ENCODE data around the gene ZNF613.
"Not testable (repeated sequence)": the region's sequence is repeated elsewhere in the genome, so short reads cannot be mapped to it uniquely, and the experiment has no call there.

Gene ZNF613

GRCh38 chr19:51944798-51945552 is 17.7 kb downstream of the ZNF613 start:
- DNase-seq, result no peak

DNA sequence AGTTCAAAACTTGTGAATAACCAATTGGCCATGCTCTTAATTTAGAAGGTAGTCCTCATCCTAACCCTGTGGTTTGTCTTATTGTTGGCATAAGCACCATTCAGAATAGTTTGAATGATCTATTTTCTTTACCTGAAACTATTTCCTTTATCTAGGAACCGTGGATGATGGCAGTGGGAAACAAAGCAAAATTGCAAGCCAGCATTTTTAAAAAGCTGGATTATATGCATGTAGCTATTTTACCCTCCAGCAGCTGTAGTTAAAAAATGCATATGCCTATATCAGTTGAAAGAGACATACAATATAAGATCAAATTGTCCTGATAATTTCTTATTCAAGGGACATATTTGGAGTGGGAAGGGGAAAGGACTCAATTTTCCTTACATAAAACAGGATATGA is 19.3 kb downstream of the ZNF613 start:
- no peak for DNase-seq

GRCh38 chr19:51948975-51949374 is 21.7 kb downstream of the ZNF613 start:
- no peak for DNase-seq

GRCh38 chr19:51957846-51958245 is 30.6 kb downstream of the ZNF613 start:
- not testable (repeated sequence) for DNase-seq

DNA sequence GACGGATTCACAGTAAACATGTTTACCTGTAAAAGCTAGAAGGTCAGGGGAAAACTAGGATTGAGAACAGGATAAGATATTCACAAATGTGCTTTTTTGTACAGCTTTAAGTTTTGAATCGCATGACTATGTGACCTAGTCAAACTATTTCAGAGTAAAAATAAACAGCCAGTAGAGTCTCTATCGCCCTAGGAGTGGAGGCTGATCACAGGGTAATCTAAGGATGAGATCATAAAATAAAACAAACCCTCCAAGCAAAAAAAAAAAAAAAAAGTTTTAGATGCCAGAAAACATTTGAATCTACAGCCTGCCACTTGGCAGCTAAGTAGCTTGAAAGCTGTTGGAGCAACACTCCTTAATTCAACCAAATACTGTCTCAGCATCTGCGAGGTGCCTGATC is 32.5 kb downstream of the ZNF613 start:
- DNase-seq, result no peak

DNA sequence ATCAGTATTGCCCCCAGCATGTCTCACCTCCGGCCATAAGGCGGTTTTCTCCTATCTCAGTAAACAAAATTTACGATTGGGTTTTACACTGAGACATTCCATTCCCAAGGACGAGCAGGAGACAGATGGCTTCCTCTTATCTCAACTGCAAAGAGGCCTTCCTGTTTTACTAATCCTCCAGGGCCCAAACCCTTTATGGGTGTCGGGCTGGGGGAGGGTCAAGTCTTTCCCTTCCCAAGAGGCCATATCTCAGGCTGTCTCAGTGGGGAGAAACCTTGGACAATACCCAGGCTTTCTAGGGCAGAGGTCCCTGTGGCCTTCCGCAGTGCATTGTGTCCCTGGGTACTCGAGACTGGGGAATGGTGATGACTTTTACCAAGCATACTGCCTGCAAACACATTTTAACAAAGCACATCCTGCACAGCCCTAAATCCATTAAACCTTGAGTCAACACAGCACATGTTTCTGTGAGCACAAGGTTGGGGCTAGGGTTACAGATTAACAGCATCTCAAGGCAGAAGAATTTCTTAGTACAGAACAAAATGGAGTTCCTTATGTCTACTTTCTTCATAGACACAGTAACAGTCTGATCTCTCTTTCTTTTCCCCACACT is 33.5 kb downstream of the ZNF613 start:
- DNase-seq, result not testable (repeated sequence)

GRCh38 chr19:51965583-51965982 is 38.3 kb downstream of the ZNF613 start:
- DNase-seq, result no peak

DNA sequence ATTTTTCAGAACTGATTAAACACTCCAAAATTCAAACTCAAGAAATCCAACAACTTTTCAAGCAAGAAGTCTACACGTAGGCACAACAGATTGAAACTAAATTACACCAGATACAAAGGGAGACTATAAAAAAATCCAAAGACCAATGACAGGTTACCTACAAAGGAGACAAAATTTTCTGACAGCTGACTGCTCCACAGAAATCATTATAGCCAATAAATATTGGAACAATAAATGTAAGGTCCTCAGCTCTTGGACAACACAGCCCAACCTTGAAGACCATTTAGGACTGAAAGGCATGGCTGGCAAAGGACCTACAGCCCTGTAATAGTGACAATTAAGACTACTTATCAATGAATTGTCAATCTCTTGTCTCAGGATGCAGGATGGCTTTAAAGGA is 43.4 kb downstream of the ZNF613 start:
- no peak for DNase-seq

DNA sequence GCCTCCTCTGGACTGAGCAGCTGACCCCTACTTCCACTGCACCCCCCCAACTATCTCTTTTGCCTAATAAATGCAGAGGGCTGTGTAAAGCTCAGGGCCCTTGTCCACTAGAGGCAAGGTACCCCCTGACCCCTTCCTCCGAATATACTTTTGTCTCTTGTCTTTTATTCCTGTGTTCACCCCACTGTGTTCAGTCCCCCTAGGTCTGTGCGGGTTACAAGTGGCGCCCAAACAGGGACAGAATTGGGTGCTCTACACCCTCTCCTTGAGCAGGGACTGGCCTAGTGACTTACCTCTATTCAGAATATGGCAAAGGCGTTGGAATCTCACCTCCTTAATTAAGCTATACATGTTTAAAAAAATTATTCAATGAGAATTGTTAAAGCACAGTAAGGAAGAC is 44.4 kb downstream of the ZNF613 start:
- DNase-seq, result peak in 1 of 2 donors; percentile 24

GRCh38 chr19:51975787-51976186 is 48.5 kb downstream of the ZNF613 start:
- DNase-seq, result not testable (repeated sequence)

GRCh38 chr19:51976852-51977251 is 49.6 kb downstream of the ZNF613 start:
- DNase-seq, result no peak

DNA sequence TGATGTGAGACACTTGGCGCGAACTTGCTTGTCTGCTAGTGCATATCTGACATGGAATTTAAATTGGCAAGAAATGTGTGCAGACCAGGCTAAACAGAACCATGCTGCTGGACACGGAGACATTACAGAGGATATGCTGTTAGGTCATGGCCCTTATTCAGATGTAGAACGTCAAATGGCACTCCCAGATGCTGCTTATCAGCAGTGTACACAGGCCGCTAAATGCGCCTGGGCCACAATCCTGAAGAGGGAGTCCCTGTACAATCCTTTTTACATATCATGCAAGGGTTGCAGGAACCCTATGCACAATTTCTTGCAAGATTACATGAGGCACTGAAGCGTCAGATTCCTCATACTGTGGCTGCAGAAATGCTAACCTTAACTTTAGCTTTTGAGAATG is 50.1 kb downstream of the ZNF613 start:
- no peak for DNase-seq

GRCh38 chr19:51978882-51979281 is 51.6 kb downstream of the ZNF613 start:
- DNase-seq, result no peak

DNA sequence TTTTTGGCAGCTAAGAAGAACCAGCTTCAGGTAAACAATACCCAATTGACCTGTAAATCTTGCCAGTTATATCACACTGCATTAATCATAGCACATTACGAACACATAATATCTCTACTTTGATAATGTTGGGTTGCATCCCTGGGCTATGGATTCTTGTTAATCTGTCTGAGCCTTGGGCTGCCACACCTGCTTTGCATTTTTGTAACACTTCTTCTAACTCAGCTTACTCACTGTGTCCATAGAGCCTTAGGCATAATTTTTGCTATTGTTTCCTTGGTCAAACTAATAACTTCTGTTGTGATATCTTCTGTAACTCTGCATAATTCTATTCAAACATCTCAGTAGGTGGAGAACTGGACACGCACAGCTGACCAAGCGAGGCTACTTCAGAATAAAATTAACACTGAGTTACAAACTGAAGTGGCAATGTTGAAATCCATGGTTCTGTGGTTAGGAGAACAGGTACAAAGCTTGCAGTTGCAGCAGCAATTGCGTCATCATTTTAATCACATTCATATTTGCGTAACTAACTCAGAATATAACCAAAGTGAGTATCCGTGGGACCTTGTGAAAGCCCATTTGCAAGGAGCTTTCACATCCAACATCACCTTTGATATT is 53.0 kb downstream of the ZNF613 start:
- DNase-seq, result no peak

- not testable (repeated sequence) for DNase-seq
Observed at GRCh38 chr19:51980926-51981325, 53.7 kb downstream of the ZNF613 start.

DNA sequence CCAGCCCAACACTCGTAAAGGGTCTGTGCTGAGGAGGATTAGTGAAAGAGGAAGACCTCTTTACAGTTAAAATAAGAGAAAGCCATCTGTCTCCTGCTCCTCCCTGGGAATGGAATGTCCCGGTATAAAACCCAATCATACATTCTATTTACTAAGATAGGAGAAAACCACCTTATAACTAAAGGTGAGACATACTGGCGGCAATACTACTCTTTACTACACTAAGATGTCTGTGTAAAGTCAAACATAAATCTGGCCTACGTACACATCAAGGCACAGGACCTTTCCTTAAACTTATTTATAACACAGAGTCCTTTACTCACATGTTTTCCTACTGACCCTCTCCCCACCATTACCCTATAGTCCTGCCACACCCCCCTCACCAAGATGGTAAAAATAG is 56.1 kb downstream of the ZNF613 start:
- DNase-seq, result no peak

DNA sequence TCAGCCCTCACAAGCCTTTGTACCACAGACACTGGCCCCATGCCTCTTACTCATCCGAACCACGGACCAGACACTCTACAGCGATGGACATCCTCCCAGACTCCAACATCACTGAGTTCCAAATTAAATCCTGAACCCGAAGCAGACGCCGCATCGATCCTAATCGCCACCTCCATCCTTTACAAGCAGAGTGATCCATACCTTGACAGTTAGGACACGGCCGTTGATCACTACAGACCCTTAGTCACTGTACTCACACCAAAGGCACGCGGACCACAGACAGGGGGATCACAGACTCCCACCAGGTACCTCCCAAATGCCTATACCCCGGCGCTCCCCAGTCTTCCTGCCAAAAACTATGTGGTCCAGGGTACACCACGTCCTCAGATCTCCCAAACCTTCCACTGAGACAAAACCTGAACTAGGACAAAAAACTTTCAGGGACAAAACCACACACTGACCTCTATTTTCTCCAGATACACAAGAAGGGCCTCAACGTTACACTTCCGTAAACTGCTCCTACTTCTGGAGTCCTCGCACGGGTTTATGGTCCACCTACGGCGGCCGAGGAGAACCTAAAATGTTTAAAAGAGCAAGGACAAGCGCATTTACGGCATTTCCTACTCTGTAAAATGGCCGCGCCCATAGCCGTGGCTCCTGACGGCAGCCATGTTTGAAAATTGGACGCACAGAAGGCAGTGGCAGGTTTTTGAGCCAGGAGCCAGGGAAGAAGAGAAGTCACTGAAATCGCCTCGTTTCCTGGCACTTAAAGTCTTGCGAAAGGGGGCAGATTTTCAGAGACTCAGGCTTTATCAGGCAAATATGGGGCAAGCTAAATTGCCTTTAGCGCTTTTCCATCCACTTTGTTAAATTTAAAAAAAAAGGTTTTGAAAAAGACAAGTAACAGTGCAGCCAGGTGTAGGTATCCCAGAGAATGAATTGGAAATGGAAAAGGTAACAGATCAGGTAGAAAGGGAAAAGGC is 59.3 kb downstream of the ZNF613 start, which contains the start of gene ZNF350:
Gene ZNF350, minus strand, starts transcription at position 532 of the 983 bp plus-strand sequence. CDS start 12,480 bp downstream, outside the sequence.
- peak; percentile 92 to 94 for DNase-seq

- DNase-seq, result no peak
Observed at GRCh38 chr19:51993422-51993821, 66.2 kb downstream of the ZNF613 start.

GRCh38 chr19:51994048-51994644 is 66.9 kb downstream of the ZNF613 start:
- DNase-seq, result no peak
